Measurements from ENCODE around the gene GNE. TPM values are rescaled to one million over a fixed set of nuclear protein-coding genes. Genes with fewer than 3 reads are reported as not detected.
"Not testable (repeated sequence)": the region's sequence is repeated elsewhere in the genome, so short reads cannot be mapped to it uniquely, and the experiment has no call there.

Gene GNE
- total RNA-seq, 1 experiment from 2014 or later: 8.4 TPM

GRCh38 chr9:36248061-36248460 is 10.2 kb downstream of the GNE start:
- H4K20me1 ChIP-seq (ENCODE audit: insufficient read depth); H3K79me2 ChIP-seq (ENCODE audit: insufficient read depth, low read length); H3K9me3 ChIP-seq (ENCODE audit: control insufficient read depth in 1 of 2, insufficient read depth in 1 of 2, low read depth in 1 of 2, low read length in 2 of 2); H3K9me2 ChIP-seq (ENCODE audit: insufficient read depth); H3K27me3 ChIP-seq (ENCODE audit: insufficient read depth, low read length); H3K4me2 ChIP-seq (ENCODE audit: low read length); H3K4me1 ChIP-seq (ENCODE audit: control insufficient read depth in 1 of 2, insufficient read depth in 2 of 2, low read length in 2 of 2); H2AFZ ChIP-seq (ENCODE audit: low read depth, low read length, poor library complexity, severe bottlenecking); H3K9ac ChIP-seq (ENCODE audit: low read length); H3K27ac ChIP-seq (ENCODE audit: low read depth, low read length); H3K4me3 ChIP-seq (replicated peaks in 1 of 2; ENCODE audit: low read depth in 1 of 2, low read length in 2 of 2); H3K36me3 ChIP-seq (ENCODE audit: control insufficient read depth in 1 of 2, insufficient read depth in 2 of 2, low read length in 2 of 2); POLR2A ChIA-PET; BruUV-seq (replicated peaks): not testable (repeated sequence)
- ATAC-seq (peak; percentile 69), DNase-seq (ENCODE audit: low read depth, low spot score) (peak; percentile 3)
- TF ChIP-seq RAD21 (IDR thresholded peaks at IDR 0.05; ENCODE audit: low read depth): peak; percentile 53
- TF ChIP-seq, protein P1, sequence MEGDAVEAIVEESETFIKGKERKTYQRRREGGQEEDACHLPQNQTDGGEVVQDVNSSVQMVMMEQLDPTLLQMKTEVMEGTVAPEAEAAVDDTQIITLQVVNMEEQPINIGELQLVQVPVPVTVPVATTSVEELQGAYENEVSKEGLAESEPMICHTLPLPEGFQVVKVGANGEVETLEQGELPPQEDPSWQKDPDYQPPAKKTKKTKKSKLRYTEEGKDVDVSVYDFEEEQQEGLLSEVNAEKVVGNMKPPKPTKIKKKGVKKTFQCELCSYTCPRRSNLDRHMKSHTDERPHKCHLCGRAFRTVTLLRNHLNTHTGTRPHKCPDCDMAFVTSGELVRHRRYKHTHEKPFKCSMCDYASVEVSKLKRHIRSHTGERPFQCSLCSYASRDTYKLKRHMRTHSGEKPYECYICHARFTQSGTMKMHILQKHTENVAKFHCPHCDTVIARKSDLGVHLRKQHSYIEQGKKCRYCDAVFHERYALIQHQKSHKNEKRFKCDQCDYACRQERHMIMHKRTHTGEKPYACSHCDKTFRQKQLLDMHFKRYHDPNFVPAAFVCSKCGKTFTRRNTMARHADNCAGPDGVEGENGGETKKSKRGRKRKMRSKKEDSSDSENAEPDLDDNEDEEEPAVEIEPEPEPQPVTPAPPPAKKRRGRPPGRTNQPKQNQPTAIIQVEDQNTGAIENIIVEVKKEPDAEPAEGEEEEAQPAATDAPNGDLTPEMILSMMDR (IDR thresholded peaks at IDR 0.05 in 2 of 3, conservative IDR thresholded peaks at IDR 0.05 in 1 of 3; ENCODE audit: borderline replicate concordance in 1 of 3, insufficient read depth in 1 of 3, low read depth in 2 of 3, low read length in 2 of 3): peak; percentile 20 to 46 (median 31); a peak in 4 of 6 replicates
- intact Hi-C loops (cut with micrococcal nuclease): loop anchor here (2.0 kb wide), 1 partner anchor 81 kb away; no protein-coding TSS in a partner anchor
- CTCF ChIA-PET: interaction anchor here (1.4 to 2.0 kb wide), 2 partner anchors 81 kb away, joined by 3 to 11 read pairs; no protein-coding TSS in a partner anchor
- RAD21 ChIA-PET (ENCODE audit: low non-redundant PET in 1 of 2, low total read pairs in 2 of 2, uncharacterized antibody in 2 of 2, unreplicated experiment in 2 of 2): interaction anchor here in 1 of 2 experiments (1.0 kb wide), 1 partner anchor 81 kb away, joined by 3 read pairs; no protein-coding TSS in a partner anchor

DNA sequence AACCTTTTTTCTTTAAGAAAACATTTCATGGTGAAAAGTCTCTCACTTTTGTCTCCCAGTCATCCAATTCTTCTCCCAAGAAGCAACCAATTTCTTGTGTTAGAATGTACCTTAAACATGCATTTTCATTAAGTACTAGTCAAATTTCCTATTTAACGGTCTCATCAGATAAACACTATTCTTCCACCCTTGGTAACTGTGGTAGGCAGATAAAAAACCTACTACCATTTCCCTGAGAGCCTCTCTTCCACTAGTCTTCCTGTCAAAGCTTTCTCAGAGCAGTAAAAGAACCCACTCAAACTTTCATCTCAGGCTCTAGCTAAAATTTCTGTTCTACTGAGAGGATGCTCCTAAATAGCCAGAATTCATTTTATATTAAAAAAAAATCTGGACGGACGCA is 10.9 kb downstream of the GNE start:
- Histone ChIP-seq H3K9ac (ENCODE audit: low read length) (no peak overlapping the region), H3K27me3 (ENCODE audit: insufficient read depth, low read length) (no peaks in the 10 kb centered on the region), H3K36me3 (ENCODE audit: control insufficient read depth in 1 of 2, insufficient read depth in 2 of 2, low read length in 2 of 2) (peaks cover 0 to 3% of the 10 kb centered on the region in 2 experiments; a peak in 2 of 4 replicates), H3K9me3 (ENCODE audit: control insufficient read depth in 1 of 2, insufficient read depth in 1 of 2, low read depth in 1 of 2, low read length in 2 of 2) (no peaks in the 10 kb centered on the region), H3K79me2 (ENCODE audit: insufficient read depth, low read length) (no peaks in the 10 kb centered on the region; the same call in 1 of the 2 replicates), H3K4me3 (replicated peaks in 1 of 2; ENCODE audit: low read depth in 1 of 2, low read length in 2 of 2) (no peak overlapping the region), H2AFZ (ENCODE audit: low read depth, low read length, poor library complexity, severe bottlenecking) (no peak overlapping the region), H3K27ac (ENCODE audit: low read depth, low read length) (no peak overlapping the region), H3K9me2 (ENCODE audit: insufficient read depth) (no peaks in the 10 kb centered on the region), H3K4me2 (ENCODE audit: low read length) (no peak overlapping the region), H4K20me1 (ENCODE audit: insufficient read depth) (no peaks in the 10 kb centered on the region), H3K4me1 (ENCODE audit: control insufficient read depth in 1 of 2, insufficient read depth in 2 of 2, low read length in 2 of 2) (no peaks in the 10 kb centered on the region)
- CTCF ChIA-PET: interaction anchor here (1.4 kb wide), 1 partner anchor 81 kb away, joined by 3 read pairs; no protein-coding TSS in a partner anchor
- intact Hi-C loops (cut with micrococcal nuclease): no loop called here
- TF ChIP-seq REST (IDR thresholded peaks at IDR 0.05; ENCODE audit: low read depth) (no peak), EGR1 (IDR thresholded peaks at IDR 0.05; ENCODE audit: low read depth) (no peak), TCF7L2 (IDR thresholded peaks at IDR 0.05; ENCODE audit: borderline replicate concordance, extremely low read depth, insufficient read depth, insufficient read length) (no peak), ELF1 (IDR thresholded peaks at IDR 0.05; ENCODE audit: borderline replicate concordance, low read depth) (no peak), JUND (IDR thresholded peaks at IDR 0.05) (no peak), RAD21 (IDR thresholded peaks at IDR 0.05; ENCODE audit: low read depth) (no peak)
- TF ChIP-seq, protein P2, sequence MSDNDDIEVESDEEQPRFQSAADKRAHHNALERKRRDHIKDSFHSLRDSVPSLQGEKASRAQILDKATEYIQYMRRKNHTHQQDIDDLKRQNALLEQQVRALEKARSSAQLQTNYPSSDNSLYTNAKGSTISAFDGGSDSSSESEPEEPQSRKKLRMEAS (IDR thresholded peaks at IDR 0.05): no peak
- TF ChIP-seq, protein P1 (IDR thresholded peaks at IDR 0.05 in 2 of 3, conservative IDR thresholded peaks at IDR 0.05 in 1 of 3; ENCODE audit: borderline replicate concordance in 1 of 3, insufficient read depth in 1 of 3, low read depth in 2 of 3, low read length in 2 of 3): no peak
- RAD21 ChIA-PET (ENCODE audit: low non-redundant PET in 1 of 2, low total read pairs in 2 of 2, uncharacterized antibody in 2 of 2, unreplicated experiment in 2 of 2): no interaction called here
- DNase-seq (ENCODE audit: low read depth, low spot score) (no peak), ATAC-seq (no peak)
- no TSS peak for BruUV-seq (replicated peaks)
- POLR2A ChIA-PET: no interaction called here
